AG04450 (cell line): ENCODE results near the gene FADS1. TPM values are rescaled to one million over a fixed set of nuclear protein-coding genes. Genes with fewer than 3 reads are reported as not detected.

Experiments used
- CTCF ChIA-PET: fragments of 300-600, 350-600 bp; formaldehyde crosslinking; extraction: SDS; loops from one replicate; lab custom pipeline; 2022; ENCODE audit warnings: antibody characterized with exemption, inconsistent platforms; lab: Charles Lee
- POLR2A ChIA-PET: fragments of 350-600 bp; formaldehyde crosslinking; extraction: SDS; loops from one replicate; lab custom pipeline; 2021; ENCODE audit warnings: antibody characterized with exemption, inconsistent platforms; lab: Yijun Ruan, JAX
- DNase-seq: peaks from one replicate; pipeline ENCODE4 v3.0.0-alpha.2; 2011; ENCODE audit warnings: low read depth, low spot score
- H3K27ac ChIP-seq: one replicate; pipeline ENCODE4 v1.5.1; 2012; ENCODE audit warnings: low read depth, low read length, control low read depth
- H3K27me3 ChIP-seq: one replicate; pipeline ENCODE4 v1.6.0; 2012; ENCODE audit warnings: low read length; ENCODE audit not compliant: control insufficient read depth, insufficient read depth
- H3K4me3 ChIP-seq: 2 replicates; pipeline ENCODE4 v1.5.1; 2011; ENCODE audit warnings: mild to moderate bottlenecking, low read depth, low read length, control low read depth
- H3K9me3 ChIP-seq: 2 replicates; pipeline ENCODE4 v1.5.1; 2012; ENCODE audit warnings: low read length; ENCODE audit not compliant: control insufficient read depth, insufficient read depth
- CTCF ChIP-seq: IDR thresholded peaks from 2 replicates; pipeline ENCODE4 v1.5.1; 2011; ENCODE audit warnings: low read depth, low read length, control low read depth, inconsistent platforms
- polyA plus RNA-seq: library from polyadenylated mRNA; depleted of rRNA; stranded (reverse); fragments of >200 nt; gene quantifications from 2 replicates; pipeline ENCODE4 v1.2.3, GENCODE V29; 2011

Gene FADS1
- polyA plus RNA-seq, 1 experiment, result 50.4 TPM

DNA sequence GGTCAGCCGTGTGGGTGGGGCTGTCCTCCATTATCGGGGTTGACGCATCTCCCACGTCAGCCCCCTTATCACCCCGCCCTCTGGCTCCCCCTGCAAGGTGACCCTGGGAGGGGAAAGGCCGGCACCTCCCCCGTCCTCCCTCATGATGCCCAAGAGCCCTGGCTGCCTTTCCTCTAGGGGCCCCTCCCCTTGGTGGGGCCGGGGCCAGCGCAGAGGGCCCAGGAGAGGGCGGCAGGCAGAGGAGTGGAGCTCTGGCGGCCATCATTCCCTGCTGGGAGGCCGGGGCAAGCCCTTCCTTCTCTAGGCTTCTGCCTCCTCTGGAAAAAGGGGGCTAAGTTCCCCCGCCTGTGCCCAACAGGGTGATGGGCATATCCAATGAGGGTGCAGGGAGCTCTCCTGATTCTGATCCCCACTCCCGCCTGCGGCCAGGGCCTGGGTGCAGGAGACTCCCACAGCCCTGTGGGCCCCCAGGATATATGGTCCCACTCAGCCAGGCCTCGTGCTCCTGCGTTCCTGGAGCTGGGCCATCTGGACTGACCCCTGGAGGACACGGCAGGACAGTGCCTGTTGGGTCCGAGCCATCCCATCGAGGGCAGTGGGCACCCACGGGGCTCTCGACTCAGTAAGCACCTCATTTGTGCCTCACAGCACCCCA lies 52.1 kb downstream of the FADS1 start:
- Histone ChIP-seq H3K27ac (no peak overlapping the region), H3K27me3 (no peaks in the 10 kb centered on the region), H3K4me3 (no peak overlapping the region), H3K9me3 (no peaks in the 10 kb centered on the region; the same call in 1 of the 2 replicates)
- no peak for DNase-seq
- POLR2A ChIA-PET, result no interaction called here
- no peak for TF ChIP-seq CTCF
- CTCF ChIA-PET, result interaction anchor here (1.0 to 1.5 kb wide), 4 partner anchors 11 to 31 kb away, joined by 3 to 5 read pairs (median 4); no protein-coding TSS in a partner anchor

GRCh38 chr11:61763930-61764605 lies 52.7 kb downstream of the FADS1 start:
- no peak overlapping the region for H3K4me3 ChIP-seq
- no peaks in the 10 kb centered on the region for H3K27me3 ChIP-seq
- ChIA-PET POLR2A (no interaction called here), CTCF (interaction anchor here (1.0 to 1.5 kb wide), 3 partner anchors 11 to 31 kb away, joined by 3 to 5 read pairs (median 4); no protein-coding TSS in a partner anchor)
- no peak for TF ChIP-seq CTCF
- no peak for DNase-seq
- no peak overlapping the region for H3K27ac ChIP-seq
- H3K9me3 ChIP-seq, result no peaks in the 10 kb centered on the region; the same call in 1 of the 2 replicates

DNA sequence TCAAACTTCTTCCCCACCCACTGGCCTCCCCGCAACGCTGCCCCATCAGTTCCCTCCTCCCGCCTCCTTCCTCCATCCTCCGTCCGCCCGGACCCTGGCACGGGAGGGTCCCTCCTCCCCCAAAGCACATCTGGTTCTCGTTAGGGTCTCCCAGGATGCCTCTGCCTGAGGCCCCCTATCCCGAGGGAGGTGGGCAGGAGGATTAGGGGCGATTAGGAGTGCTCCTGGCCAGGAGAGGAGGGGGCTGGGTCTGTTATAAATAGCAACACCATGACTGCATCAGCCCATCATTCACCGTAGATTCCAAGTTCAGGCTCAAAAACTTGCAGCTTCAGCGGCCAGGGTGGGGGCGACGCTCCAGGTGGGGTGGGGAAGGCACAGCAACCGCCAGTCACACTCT lies 54.0 kb downstream of the FADS1 start:
- no peaks in the 10 kb centered on the region; the same call in 1 of the 2 replicates for H3K9me3 ChIP-seq
- CTCF ChIA-PET, result no interaction called here
- no peak overlapping the region for H3K4me3 ChIP-seq
- no peaks in the 10 kb centered on the region for H3K27me3 ChIP-seq
- POLR2A ChIA-PET, result no interaction called here
- no peak for TF ChIP-seq CTCF
- H3K27ac ChIP-seq, result no peak overlapping the region
- no peak for DNase-seq

GRCh38 chr11:61762223-61762615 lies 54.6 kb downstream of the FADS1 start:
- no peak for TF ChIP-seq CTCF
- Histone ChIP-seq H3K27ac (no peak overlapping the region), H3K27me3 (no peaks in the 10 kb centered on the region), H3K4me3 (no peak overlapping the region), H3K9me3 (no peaks in the 10 kb centered on the region; the same call in 1 of the 2 replicates)
- POLR2A ChIA-PET, result no interaction called here
- no peak for DNase-seq
- CTCF ChIA-PET, result no interaction called here
